ENCODE results near the gene NOS1AP.

DNA sequence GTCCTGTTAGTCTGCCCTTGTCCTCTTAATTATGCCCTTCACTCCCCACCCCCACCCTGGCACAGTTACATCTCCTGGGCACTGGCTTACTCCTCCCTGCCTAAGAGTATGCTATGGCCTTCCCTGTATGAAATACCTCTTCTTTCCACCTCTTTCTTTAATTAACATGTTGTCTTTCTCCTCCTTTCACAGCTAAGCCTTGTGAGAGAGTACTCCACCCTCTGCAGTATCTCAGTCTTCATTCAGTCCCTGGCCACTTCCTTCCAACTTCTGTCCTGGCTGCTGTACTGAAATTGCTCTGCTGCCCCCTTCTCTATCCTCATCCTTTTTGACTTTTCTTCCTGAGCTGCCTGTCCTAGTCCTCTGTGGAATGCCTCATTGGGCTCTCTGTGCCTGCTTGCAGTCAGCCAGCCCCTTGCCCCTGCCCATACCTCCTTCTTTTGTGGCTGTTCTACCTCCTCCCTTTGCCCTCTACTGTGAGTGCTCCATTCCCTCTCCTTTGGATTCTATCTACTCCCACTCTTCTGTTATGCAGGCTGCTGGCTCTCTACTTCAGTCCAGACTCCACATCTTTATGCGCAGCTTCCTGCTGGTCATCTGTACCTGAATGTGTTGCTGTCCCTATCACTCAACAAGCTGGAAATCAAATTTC, 8.3 kb downstream of the NOS1AP start:
- TF ChIP-seq POLR2A (IDR thresholded peaks at IDR 0.05; ENCODE audit: low read depth, low read length) (no peak), TAF1 (IDR thresholded peaks at IDR 0.05; ENCODE audit: borderline replicate concordance, low read depth, low read length) (no peak), POLR2AphosphoS5 (IDR thresholded peaks at IDR 0.05; ENCODE audit: low read depth, low read length) (no peak)
